GM19193 (cell line): ENCODE results near the gene ATP6V1G2.
A peak's percentile ranks its signal among the peaks of the same experiment; 100 is the strongest.

Experiments
- POLR2A ChIP-seq: IDR thresholded peaks from 4 replicates; pipeline ENCODE4 v1.6.1; 2011; ENCODE audit not compliant: insufficient read depth, insufficient read length; ENCODE audit errors: extremely low read depth

Gene ATP6V1G2

DNA sequence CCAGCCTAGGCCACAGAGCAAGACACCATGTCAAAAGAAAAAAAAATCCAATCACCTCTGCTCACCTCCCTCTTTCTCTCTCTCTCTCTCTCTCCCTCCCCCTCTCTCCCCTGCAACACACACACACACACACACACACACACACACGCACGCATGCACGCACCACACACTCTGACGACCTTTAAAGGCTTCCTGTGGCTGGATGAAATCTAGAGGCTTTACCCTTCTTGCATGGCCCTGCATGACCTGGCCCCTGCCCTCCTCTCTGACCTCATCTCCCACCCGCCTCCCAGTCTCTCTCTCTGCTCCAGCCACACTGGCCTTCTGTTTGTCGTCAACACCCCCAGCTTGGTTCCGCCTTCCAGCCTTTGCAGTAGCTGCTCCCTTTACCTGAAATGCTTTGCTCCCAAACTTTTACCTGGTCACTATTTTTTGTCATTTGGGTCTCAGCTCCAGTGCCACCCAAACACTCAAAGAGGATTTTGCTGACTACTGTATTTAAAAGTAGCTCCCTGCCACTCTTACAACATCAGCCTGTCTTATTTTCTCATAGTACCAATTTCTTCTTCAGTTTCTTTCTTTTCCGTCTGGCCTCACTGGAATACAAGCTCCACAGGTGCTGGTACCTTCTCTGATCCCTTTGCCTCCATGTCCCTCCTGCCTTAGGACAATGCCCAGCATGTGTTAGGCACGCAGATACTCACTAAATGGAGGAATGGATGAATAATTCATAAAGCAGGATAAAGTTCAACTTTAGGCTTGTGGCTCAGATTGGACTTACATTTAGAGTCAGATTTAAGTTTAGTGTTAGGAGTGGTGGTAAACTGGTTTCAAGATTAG, 21.3 kb upstream of the ATP6V1G2 start:
- no peak for TF ChIP-seq POLR2A

DNA sequence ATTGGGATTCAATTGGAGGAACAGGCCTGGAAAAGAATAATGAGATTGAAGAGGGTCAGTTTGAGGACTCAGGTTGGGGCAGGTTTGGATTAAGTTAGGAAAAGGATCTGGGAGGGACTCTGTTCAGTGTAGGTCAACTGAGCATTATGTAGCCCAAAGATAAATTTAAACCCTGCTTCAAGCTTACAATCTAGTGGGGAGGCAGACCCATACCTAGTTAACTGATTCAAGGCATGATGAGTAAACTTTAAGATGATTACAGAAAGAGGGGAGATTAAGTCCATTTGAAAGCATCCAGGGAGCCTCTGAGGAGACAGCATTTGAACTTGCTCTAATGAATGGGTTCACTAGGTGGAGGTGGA, 14.3 kb upstream of the ATP6V1G2 start:
- no peak for TF ChIP-seq POLR2A

DNA sequence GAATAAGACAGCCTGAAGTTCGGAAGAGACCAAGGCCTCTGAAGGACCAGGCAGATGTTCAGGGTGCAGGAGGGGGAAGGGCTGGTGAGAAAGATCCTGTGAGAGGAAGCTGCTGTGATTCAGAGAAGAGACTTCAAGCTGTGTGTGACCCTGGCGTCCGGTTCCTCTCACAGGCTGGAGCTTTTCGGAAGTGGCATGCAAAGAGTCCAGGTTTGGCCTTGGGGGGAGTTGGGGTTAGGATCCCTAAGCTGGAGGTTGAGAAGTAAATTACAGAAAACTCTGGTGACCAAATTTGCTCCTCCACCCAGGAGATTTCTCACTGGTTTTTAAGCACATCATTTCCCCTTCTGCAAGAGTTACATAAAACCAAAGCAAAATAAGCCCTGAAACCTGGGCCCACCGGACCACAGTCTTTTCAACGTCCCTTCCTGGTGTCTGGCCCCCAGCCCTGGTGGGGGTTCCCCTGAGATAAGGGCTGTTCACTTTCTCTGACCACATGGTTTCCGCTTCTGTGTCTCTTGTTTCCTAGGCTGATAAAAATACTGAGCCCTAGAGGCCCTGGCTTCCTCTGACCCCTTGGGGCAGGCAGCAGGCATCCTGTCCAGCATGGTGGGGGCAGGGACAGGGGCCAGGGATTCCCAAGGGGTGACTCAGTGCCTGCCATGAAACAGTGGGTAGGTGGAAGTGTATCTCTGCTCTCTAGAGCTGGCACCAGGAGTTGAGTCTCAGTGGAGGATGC, 13.7 kb upstream of the ATP6V1G2 start:
- TF ChIP-seq POLR2A, result peak; percentile 31

DNA sequence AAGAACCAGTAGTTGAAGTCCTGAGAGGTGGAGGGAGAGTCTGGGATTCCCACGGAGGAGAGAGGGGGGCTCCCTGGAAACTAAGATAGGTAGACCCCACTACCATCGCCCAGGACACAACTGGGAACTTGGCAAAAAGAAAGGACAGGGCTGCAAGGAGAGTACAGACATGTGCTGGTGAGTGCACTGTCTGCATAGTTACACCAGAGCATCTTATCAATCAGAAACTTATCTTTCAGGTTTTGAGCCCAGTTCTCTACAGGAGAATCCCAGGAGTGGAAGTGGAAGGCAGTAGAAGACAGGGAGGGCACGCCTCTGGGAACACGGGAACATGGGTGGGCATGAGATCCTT, 13.2 kb upstream of the ATP6V1G2 start:
- no peak for TF ChIP-seq POLR2A

DNA sequence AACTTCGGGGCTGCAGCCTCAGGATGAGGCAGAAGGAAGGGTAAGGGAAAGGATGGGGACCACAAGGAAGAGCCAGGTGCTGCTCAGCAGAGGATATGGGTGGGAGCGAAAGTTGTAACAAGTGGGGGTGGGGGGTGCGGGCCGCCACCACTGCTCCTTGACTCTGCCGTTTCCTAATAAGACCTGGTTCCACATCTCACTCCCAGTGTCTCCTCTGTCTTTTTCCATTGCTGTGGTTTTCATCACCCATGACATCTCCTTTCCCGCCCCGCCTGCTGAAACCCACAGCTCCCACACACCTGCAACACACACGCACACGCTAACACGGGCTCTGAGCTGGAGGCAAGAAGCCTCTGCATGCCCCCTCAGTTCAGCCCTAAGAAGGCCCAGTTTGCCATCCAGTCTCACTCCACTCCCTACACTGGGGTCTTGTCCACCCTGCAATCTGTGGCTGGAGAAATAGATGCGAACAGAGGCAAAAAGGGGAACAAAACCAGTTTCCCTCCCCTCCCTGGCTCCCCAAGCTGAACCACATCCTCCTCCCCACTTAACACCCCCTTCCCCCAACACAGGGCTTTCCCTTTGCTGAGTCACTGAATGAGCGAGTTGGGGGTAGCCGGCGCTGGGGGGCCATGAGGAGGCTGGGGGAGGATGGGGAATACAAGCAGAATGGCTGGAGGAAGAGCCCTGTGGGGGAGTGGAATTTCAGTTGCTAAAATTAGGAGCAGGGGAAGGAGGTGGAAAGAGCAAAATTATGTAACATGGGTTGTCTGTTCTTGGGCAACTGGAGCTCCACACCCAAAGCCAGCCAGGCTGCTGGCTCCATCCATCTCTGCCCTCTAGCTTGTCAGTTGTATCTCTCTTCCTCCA, 12.5 kb upstream of the ATP6V1G2 start:
- TF ChIP-seq POLR2A, result peak; percentile 63

DNA sequence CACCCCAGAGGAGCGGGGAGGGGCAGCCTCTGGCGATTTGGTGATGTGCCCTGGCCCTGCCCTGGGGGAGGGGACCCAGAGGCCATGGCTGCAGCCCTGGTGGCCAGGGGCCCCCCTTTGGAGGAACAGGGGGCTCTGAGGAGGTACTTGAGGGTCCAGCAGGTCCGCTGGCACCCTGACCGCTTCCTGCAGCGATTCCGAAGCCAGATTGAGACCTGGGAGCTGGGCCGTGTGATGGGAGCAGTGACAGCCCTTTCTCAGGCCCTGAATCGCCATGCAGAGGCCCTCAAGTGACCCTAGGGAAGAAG, 11.9 kb upstream of the ATP6V1G2 start:
- no peak for TF ChIP-seq POLR2A

DNA sequence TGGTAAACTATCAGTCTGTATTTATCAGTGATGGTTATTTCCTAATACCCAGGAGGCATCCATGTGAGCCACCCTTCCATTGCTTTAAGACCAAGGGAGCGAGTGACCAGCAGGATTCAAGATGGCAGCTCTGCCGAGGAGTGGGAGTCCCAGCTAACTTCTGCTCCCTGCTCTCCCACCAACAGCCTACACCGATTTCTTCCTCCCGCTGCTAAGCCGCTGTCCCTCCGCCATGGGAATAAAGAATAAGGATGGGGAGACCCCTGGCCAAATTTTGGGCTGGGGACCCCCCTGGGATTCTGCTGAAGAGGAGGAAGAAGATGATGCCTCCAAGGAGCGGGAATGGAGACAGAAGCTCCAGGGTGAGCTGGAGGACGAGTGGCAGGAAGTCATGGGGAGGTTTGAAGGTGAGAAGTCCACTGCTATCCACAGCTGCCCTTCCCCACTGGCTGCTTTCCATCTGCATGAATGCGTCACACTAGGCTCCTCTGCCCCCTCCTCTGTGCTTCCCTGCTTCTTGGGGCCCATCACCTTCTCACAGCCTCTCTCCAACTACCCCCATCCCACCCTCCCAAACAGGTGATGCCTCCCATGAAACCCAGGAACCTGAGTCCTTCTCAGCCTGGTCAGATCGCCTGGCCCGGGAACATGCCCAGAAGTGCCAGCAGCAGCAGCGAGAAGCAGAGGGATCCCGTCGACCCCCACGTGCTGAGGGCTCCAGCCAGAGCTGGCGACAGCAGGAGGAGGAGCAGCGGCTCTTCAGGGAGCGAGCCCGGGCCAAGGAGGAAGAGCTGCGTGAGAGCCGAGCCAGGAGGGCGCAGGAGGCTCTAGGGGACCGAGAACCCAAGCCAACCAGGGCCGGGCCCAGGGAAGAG, 11.3 kb upstream of the ATP6V1G2 start:
- no peak for TF ChIP-seq POLR2A

DNA sequence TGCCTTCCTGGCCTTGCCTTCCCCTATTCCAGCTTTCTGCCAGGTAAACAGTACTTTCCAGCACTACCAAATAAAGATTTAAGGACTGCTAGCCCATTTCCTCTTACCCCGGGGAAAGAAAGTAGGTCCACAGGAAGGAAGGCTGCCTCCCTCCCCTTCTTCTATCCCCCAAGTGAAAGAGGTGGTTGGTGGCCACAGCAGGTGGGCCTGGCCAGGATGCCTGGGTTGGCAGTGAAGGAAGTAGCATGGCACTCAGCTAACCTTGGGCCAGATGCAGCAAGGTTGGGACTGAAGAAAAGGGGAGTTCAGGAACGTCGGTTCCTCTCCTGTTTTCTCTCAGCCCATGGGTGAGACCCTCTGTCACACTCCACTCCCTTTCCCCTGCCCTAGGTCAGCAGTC, 9.9 kb upstream of the ATP6V1G2 start:
- no peak for TF ChIP-seq POLR2A

DNA sequence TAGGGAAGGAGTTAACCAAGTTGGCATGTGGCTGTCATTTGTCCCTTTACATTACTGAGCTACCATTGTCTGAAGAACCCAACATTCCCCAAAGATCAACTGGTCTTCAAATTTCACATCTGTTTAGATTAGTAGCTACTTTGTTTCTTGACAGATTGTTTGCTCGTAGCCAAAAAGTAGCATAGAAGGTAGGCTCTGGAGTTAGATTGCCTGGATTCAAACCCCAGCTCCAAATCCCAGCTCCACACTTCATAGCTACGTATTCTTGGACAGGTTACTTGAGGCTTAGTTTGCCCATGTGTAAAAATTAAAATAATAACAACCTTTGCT, 2.1 kb upstream of the ATP6V1G2 start:
- no peak for TF ChIP-seq POLR2A

DNA sequence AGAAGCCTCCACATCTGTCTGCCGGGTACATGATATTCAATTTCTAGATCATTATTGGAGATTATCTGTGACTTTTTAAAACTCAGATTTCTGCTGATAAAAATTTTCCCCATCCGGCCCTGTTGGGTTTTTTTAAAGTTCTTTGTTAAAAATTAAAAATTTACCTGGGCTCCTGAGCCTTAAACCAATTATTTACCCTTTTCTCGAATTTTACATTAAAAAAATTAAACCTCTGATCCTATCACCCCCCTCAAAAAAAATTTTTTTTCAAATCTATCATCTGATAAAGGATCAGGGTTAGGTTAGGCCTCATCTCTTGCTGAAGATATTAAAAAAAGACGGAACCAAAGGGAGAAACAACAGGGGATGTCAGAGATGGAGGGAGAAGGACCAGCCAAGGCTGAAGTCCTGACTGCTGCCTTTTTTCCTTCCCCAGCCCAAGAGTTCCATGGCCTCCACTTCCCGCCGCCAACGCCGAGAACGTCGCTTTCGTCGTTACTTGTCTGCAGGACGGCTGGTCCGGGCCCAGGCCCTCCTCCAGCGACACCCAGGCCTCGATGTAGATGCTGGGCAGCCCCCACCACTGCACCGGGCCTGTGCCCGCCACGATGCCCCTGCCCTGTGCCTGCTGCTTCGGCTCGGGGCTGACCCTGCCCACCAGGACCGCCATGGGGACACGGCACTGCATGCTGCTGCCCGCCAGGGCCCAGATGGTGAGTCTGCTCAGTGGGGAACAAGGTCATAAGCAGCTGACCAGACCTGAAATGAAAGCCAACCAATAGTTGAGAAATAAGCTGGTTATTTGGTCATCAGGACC, 1.5 kb upstream of the ATP6V1G2 start:
- TF ChIP-seq POLR2A, result no peak

DNA sequence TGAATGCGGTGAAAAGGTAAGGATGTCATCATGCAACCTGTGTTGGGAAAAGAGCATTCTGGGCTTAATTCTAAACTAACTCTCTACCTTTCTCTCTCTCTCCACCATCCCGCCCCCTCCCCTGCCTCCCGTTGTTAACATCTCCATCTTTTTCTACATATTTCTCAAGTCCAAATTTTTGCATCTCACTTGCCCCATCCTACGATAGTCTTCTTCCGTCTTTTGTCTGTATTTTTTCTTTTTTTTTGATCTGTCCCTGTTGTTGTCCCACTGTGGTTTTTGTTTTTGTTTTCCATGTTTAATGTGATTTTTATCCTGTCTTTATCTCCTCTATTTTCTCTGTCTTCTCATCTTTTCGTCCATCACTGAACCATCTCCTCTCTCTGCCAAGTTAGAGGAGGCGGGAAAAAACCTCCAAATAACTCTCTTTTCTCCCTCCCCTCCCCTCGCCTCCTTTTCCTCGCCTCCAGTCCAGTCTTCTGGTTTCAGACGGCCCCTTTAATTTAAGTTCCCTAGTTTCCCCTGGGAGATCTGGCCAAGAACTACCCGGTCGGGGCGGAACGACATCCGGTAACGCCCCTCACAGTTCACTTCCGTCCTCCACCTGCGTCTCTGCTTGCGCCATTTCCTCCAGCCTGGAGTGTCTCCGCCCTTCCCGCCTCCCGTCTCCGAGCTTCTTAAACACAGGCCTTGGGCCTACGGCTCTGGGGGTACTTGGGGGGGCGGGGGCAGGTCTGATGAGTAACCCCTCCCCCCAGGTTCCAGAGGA, 734 bp upstream of the ATP6V1G2 start, which contains the start of gene NFKBIL1:
Gene NFKBIL1, plus strand, starts transcription at position 651 of the 769 bp plus-strand sequence. Its CDS starts 87 bp downstream, at position 738.
- peak; percentile 56 for TF ChIP-seq POLR2A

DNA sequence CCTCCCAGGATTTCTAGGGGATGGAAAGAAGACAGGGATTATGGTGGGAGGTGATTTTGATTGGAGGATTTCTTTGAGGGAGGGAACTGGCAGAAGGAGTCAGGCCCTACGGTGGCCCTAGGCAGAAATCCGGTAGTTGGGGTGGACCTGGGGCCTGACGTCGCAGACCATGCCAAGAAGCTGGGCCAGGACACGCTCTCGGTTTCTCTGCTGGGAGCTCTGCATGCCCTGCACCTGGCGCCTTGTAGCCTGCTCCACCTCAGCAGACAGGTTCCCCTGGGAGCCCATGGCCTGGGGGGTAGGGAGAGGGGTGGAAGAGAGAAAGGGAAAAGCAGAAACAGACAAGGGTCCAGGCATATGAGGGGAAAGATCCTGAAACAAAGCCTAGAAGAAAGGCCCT, 1.1 kb downstream of the ATP6V1G2 start:
- TF ChIP-seq POLR2A, result no peak

DNA sequence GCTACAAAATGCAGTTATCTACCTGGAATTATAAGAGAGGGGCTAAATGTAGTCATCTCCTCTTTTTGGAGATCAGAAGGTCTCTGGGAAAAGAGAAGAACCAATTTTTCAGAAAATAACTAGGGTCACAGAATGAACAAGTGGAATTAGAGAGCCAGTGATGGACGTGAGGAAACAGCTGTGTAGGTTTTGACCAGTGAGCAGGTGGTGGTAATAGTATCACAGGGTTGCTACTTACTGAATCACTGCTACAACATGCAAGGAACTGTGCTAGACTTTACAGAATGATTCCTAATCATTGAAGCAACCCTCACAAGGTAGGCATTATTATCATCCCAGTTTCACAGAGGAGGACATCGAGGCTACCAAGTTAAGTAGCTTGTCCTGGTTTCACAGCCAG, 1.7 kb downstream of the ATP6V1G2 start:
- no peak for TF ChIP-seq POLR2A
